ENCODE measurements around the gene COX7C. TPM values are rescaled to one million over a fixed set of nuclear protein-coding genes. Genes with fewer than 3 reads are reported as not detected.

Gene COX7C
- total and polyA plus RNA-seq, 9 of the 15 experiments (the other 6 are each of a cell fraction or from before 2014, with no cell fraction given) = 576 to 1,783 (median 996) TPM

- TF ChIP-seq ARID1B (IDR thresholded peaks at IDR 0.05) (peak; percentile 20; the same call in 1 of the 2 replicates), TBP (optimal IDR thresholded peaks at IDR 0.05; ENCODE audit: low read depth, low read length) (peak; percentile 30), BRF2 (IDR thresholded peaks at IDR 0.05; ENCODE audit: borderline replicate concordance, insufficient read depth, insufficient read length) (no peak), NRF1 (conservative IDR thresholded peaks at IDR 0.05 in 1 of 2, IDR thresholded peaks at IDR 0.05 in 1 of 2) (0 out of 4 replicates have a peak, but pooled peaks of 1 of the 2 experiments have one; percentile 18), PML (IDR thresholded peaks at IDR 0.05; ENCODE audit: low read length) (peak; percentile 31; the same call in 1 of the 2 replicates), IRF9 (tag; IDR thresholded peaks at IDR 0.05) (no peak), CREB1 (IDR thresholded peaks at IDR 0.05) (no peak; the same call in 1 of the 2 replicates), CREB1 (CRISPR knock-in tag; IDR thresholded peaks at IDR 0.05) (no peak), RBFOX2 (IDR thresholded peaks at IDR 0.05; ENCODE audit: low read depth, low read length) (peak; percentile 72), YY1 (IDR thresholded peaks at IDR 0.05; ENCODE audit: borderline replicate concordance in 1 of 3, control insufficient read depth in 1 of 3, extremely low read depth in 1 of 3, insufficient read depth in 3 of 3, insufficient read length in 1 of 3, insufficient replicate concordance in 2 of 3, low read depth in 1 of 3, low read length in 2 of 3) (peak in 2 of 3 experiments; percentile 10 to 67), CTCFL (IDR thresholded peaks at IDR 0.05; ENCODE audit: borderline replicate concordance, insufficient read depth, low read depth, low read length, poor library complexity, severe bottlenecking) (peak; percentile 54), HNRNPLL (IDR thresholded peaks at IDR 0.05; ENCODE audit: low read depth, low read length, poor library complexity, severe bottlenecking) (peak; percentile 69), NFRKB (IDR thresholded peaks at IDR 0.05; ENCODE audit: low read depth) (peak; percentile 44; the same call in 1 of the 2 replicates), TSHZ1 (CRISPR knock-in tag; IDR thresholded peaks at IDR 0.05) (no peak), HDAC8 (tag; IDR thresholded peaks at IDR 0.05) (0 out of 2 replicates have a peak, but pooled peaks have one; percentile 65), ZNF507 (tag; conservative IDR thresholded peaks at IDR 0.05) (no peak)
Observed at GRCh38 chr5:86570427-86571083, 47.2 kb upstream of the COX7C start (continued).
